K562 (cell line): Measurements from ENCODE around the gene BRWD1. TPM values are rescaled to one million over a fixed set of nuclear protein-coding genes. Genes with fewer than 3 reads are reported as not detected.

Experiments used
- ATAC-seq: fragments of 200-7000 bp; cut with Tn5 transposase; 3 replicates; pipeline ENCODE4 v1.9.1; 2020; ENCODE audit warnings: moderate library complexity
- BruUV-seq: library from RNA; stranded (reverse); fragments of 400-500 nt; replicated peaks from 2 replicates; lab custom pipeline; 2021; lab: Mats Ljungman, UMichigan
- CTCF ChIA-PET: fragments of 300-600 bp; formaldehyde crosslinking; extraction: SDS; loops from one replicate; lab custom pipeline; 2021; ENCODE audit warnings: low intra/inter-chr PET ratio; lab: Yijun Ruan, JAX
- POLR2A ChIA-PET: fragments of 300-600, 350-650 bp; sonication (Branson Sonifier 250); formaldehyde crosslinking; extraction: SDS; loops from one replicate; lab custom pipeline; 2021; ENCODE audit warnings: antibody characterized with exemption, inconsistent platforms; lab: Yijun Ruan, JAX
- DNase-seq, 4 experiments: peaks; one replicate each; pipeline versions ENCODE4 v3.0.0 to v3.0.0-alpha.2; 2011 to 2018; ENCODE audit warnings: low spot score in 3 of 4, mixed read lengths in 3 of 4; ENCODE audit errors: extremely low read depth in 1 of 4
- FAIRE-seq: peaks from 2 replicates; lab custom pipeline; 2011; peaks lifted over from hg19 to GRCh38; lab: Jason Lieb, UNC
- H2AFZ ChIP-seq: 2 replicates; pipeline ENCODE4 v1.6.0; 2011; ENCODE audit warnings: low read depth, low read length, control low read depth, inconsistent platforms
- H3K27ac ChIP-seq: fragments of 200-600 bp; 3 replicates; pipeline ENCODE4 v1.8.0; 2011; ENCODE audit warnings: low read depth, mild to moderate bottlenecking, control low read depth, inconsistent platforms, low read length, moderate library complexity, mixed read lengths; ENCODE audit errors: extremely low read depth
- H3K27me3 ChIP-seq, 2 experiments: fragments of 300-600 bp in 1 of 2; 2 replicates in 1 of 2; 3 replicates in 1 of 2; pipeline versions ENCODE4 v1.6.0 to v1.8.0; 2011; ENCODE audit warnings: inconsistent platforms in 2 of 2, low read length in 2 of 2, mild to moderate bottlenecking in 1 of 2, mixed read lengths in 1 of 2, moderate library complexity in 1 of 2; ENCODE audit not compliant: control insufficient read depth in 2 of 2, insufficient read depth in 2 of 2
- H3K36me3 ChIP-seq: fragments of 300-600 bp; 3 replicates; pipeline ENCODE4 v1.8.0; 2011; ENCODE audit warnings: mild to moderate bottlenecking, low read length, inconsistent platforms; ENCODE audit not compliant: control insufficient read depth, insufficient read depth
- H3K4me1 ChIP-seq, 2 experiments: fragments of 200-600 bp in 1 of 2; replicated peaks in 1 of 2; 2 replicates in 1 of 2; 3 replicates in 1 of 2; pipeline versions ENCODE4 v1.5.1 to v1.8.0; 2011; ENCODE audit warnings: inconsistent platforms in 2 of 2, low read length in 2 of 2, mild to moderate bottlenecking in 1 of 2, mixed read lengths in 1 of 2, moderate library complexity in 1 of 2; ENCODE audit not compliant: control insufficient read depth in 2 of 2, insufficient read depth in 2 of 2
- H3K4me2 ChIP-seq: 2 replicates; pipeline ENCODE4 v1.6.1; 2011; ENCODE audit warnings: low read length, control low read depth, inconsistent platforms, mixed read lengths; ENCODE audit not compliant: insufficient read depth
- H3K4me3 ChIP-seq: fragments of 200-600 bp; sonication (generic), shearing (Covaris generic); 2 replicates; pipeline ENCODE4 v1.5.1; 2016; ENCODE audit warnings: control low read depth, inconsistent platforms
- H3K79me2 ChIP-seq: fragments of 200-600 bp; 3 replicates; pipeline ENCODE4 v1.8.0; 2011; ENCODE audit warnings: low read length, inconsistent platforms; ENCODE audit not compliant: control insufficient read depth, insufficient read depth
- H3K9ac ChIP-seq, 2 experiments: 2 replicates each; pipeline versions ENCODE4 v1.6.0 to v1.6.1; 2011; ENCODE audit warnings: low read depth in 2 of 2, low read length in 2 of 2, control low read depth in 1 of 2, inconsistent platforms in 1 of 2, mild to moderate bottlenecking in 1 of 2, mixed read lengths in 1 of 2; ENCODE audit not compliant: insufficient read depth in 1 of 2
- H3K9me1 ChIP-seq: one replicate; pipeline ENCODE4 v1.6.0; 2011; ENCODE audit warnings: inconsistent platforms, mild to moderate bottlenecking, low read length, moderate library complexity; ENCODE audit not compliant: control insufficient read depth, insufficient read depth
- H3K9me3 ChIP-seq: replicated peaks from 2 replicates; pipeline ENCODE4 v1.5.1; 2011; ENCODE audit warnings: low read depth, low read length, inconsistent platforms; ENCODE audit not compliant: control insufficient read depth, insufficient read depth
- H4K20me1 ChIP-seq: replicated peaks from 2 replicates; pipeline ENCODE4 v1.6.1; 2011; ENCODE audit warnings: low read length, inconsistent platforms, mixed read lengths; ENCODE audit not compliant: control insufficient read depth, insufficient read depth
- FOXM1 ChIP-seq, 2 experiments: fragments of 450-650 bp in 1 of 2; sonication (generic) in 1 of 2; formaldehyde crosslinking in 1 of 2; IDR thresholded peaks; 2 replicates each; pipeline versions ENCODE4 v1.6.1 to v1.9.0; 2017 to 2022; ENCODE audit warnings: low read depth in 2 of 2, mild to moderate bottlenecking in 2 of 2, missing genetic modification reagents in 1 of 2, moderate library complexity in 1 of 2
- ZFP30 ChIP-seq: fragments of 250-450 bp; sonication (Bioruptor Pico); IDR thresholded peaks from 2 replicates; pipeline ENCODE4 v1.8.0; 2022; ENCODE audit warnings: moderate library complexity, mild to moderate bottlenecking, inconsistent platforms, borderline replicate concordance
- ZNF24 ChIP-seq: fragments of 450-650 bp; IDR thresholded peaks from 2 replicates; pipeline ENCODE4 v1.6.1; 2016
- WGBS: fragments of 100-300 bp; shearing (Covaris generic); methylation state at CpG from one replicate; pipeline ENCODE4 v1.1.6; 2016; ENCODE audit warnings: low coverage, mixed read lengths; ENCODE audit not compliant: insufficient coverage; ENCODE audit errors: missing lambda C conversion rate; 5-methylcytosine and 5-hydroxymethylcytosine counted together
- in situ Hi-C: fragments of 300-500 bp; cut with MboI; formaldehyde crosslinking; loops from 4 replicates; pipeline ENCODE4 v1.15.0; 2018; ENCODE audit warnings: inconsistent platforms, mixed read lengths
- intact Hi-C: fragments of 100-400 bp; cut with micrococcal nuclease; formaldehyde crosslinking; loops from 2 replicates; pipeline ENCODE4 v1.14.2; 2022
- polyA plus RNA-seq, 8 experiments: library from polyadenylated mRNA; depleted of rRNA in 4 of 8; stranded (reverse) in 5 of 8; unstranded in 3 of 8; fragments of >200 nt; fragmentation: Nextera tagmentation in 2 of 8; fragmentation: Illumina TruSeq in 1 of 8; extraction: Ambion mirVana in 2 of 8; extraction: Trizol in 1 of 8; gene quantifications; 2 replicates each; pipeline versions ENCODE4 v1.2.1 to v1.2.3, GENCODE V29; 2011 to 2014; ENCODE audit warnings: inconsistent platforms in 1 of 8, missing spikeins in 1 of 8
- total RNA-seq, 7 experiments: library from RNA; depleted of rRNA in 6 of 7; stranded (reverse); fragments of >200 nt in 6 of 7; fragmentation: Illumina TruSeq in 2 of 7; extraction: Trizol in 2 of 7; gene quantifications; 2 replicates each; pipeline versions ENCODE4 v1.2.1 to v1.2.3, GENCODE V29; 2011 to 2021; ENCODE audit warnings: low replicate concordance in 1 of 7
- TF ChIP-seq, protein P1 (sequence below), 2 experiments: fragments of 250-450 bp in 1 of 2; fragments of 450-650 bp in 1 of 2; sonication (Bioruptor Pico) in 1 of 2; IDR thresholded peaks; 2 replicates each; pipeline versions ENCODE4 v1.6.1 to v1.8.0; 2016 to 2021; ENCODE audit warnings: mild to moderate bottlenecking in 2 of 2, moderate library complexity in 2 of 2, missing compliant biosample characterization in 1 of 2, missing genetic modification characterization in 1 of 2
- TF ChIP-seq, protein P2 (sequence below): fragments of 450-650 bp; formaldehyde crosslinking; conservative IDR thresholded peaks from 2 replicates; pipeline ENCODE4 v1.4.0; 2022; ENCODE audit warnings: mild to moderate bottlenecking, missing genetic modification characterization

The BRWD1 gene
- total and polyA plus RNA-seq, 9 of the 15 experiments (the other 6 are each of a cell fraction or from before 2014, with no cell fraction given), result 10.1 to 60.2 (median 34.1) TPM

DNA sequence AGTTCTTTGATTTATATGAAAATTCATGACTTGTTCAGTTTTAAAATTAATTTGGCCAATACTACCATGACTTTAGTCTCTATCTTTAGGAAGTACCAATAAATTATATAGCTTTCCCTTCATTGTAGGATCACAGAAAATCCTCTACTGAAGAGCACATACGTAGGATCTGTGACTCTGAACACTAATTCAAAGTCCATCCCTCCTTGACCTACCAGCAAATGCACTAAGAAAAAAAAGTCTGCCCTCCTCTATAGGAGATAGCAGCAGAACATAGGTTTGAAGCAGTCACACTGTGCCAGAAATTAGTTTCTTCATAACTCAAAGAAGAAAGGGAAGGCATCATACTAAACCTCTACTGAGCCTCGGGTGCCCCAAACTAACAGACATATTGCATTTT is 16.5 kb downstream of the BRWD1 start:
- no peak overlapping the region for H3K9ac ChIP-seq
- no peak overlapping the region for H3K4me2 ChIP-seq
- no peaks in the 10 kb centered on the region for H3K4me1 ChIP-seq
- WGBS, result 91% methylated on average over 2 of the region's 2 CpGs
- intact Hi-C loops, result no loop called here
- no peak overlapping the region for H3K4me3 ChIP-seq
- BruUV-seq, result TSS peak; percentile 10
- H4K20me1 ChIP-seq, result no peaks in the 10 kb centered on the region
- H3K36me3 ChIP-seq, result peaks cover 91% of the 10 kb centered on the region
- H2AFZ ChIP-seq, result no peak overlapping the region
- FAIRE-seq (no peak), DNase-seq (no peak), ATAC-seq (no peak)
- CTCF ChIA-PET, result no interaction called here
- H3K27me3 ChIP-seq, result no peaks in the 10 kb centered on the region
- POLR2A ChIA-PET, result interaction anchor here (0.6 to 3.0 kb wide), 5 partner anchors 9 to 73 kb away, joined by 3 to 17 read pairs (median 6); no protein-coding TSS in a partner anchor
- no peaks in the 10 kb centered on the region for H3K9me1 ChIP-seq
- no peaks in the 10 kb centered on the region for H3K9me3 ChIP-seq
- in situ Hi-C loops, result no loop called here
- no peak overlapping the region for H3K27ac ChIP-seq
- TF ChIP-seq ZFP30 (no peak), FOXM1 (IDR thresholded peaks at IDR 0.05; ENCODE audit: low read depth) (no peak), FOXM1 (CRISPR knock-in tag; IDR thresholded peaks at IDR 0.05; ENCODE audit: low read depth) (no peak), ZNF24 (no peak)
- TF ChIP-seq, protein P1, sequence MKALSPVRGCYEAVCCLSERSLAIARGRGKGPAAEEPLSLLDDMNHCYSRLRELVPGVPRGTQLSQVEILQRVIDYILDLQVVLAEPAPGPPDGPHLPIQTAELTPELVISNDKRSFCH (CRISPR knock-in tag; IDR thresholded peaks at IDR 0.05), result no peak
- TF ChIP-seq, protein P1 (tag; IDR thresholded peaks at IDR 0.05), result no peak
- TF ChIP-seq, protein P2, sequence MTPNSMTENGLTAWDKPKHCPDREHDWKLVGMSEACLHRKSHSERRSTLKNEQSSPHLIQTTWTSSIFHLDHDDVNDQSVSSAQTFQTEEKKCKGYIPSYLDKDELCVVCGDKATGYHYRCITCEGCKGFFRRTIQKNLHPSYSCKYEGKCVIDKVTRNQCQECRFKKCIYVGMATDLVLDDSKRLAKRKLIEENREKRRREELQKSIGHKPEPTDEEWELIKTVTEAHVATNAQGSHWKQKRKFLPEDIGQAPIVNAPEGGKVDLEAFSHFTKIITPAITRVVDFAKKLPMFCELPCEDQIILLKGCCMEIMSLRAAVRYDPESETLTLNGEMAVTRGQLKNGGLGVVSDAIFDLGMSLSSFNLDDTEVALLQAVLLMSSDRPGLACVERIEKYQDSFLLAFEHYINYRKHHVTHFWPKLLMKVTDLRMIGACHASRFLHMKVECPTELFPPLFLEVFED, result no peak
- H3K79me2 ChIP-seq, result peaks cover 38% of the 10 kb centered on the region
